B cell (primary cell): ENCODE data around the gene CACUL1. TPM values are rescaled to one million over a fixed set of nuclear protein-coding genes. Genes with fewer than 3 reads are reported as not detected.

ENCODE experiments used
- ATAC-seq: fragments of 200-7000 bp; cut with Tn5 transposase; one replicate; pipeline ENCODE4 v1.10.0; 2021; ENCODE audit warnings: low read depth, mild to moderate bottlenecking, moderate number of reproducible peaks, moderate library complexity
- CTCF ChIA-PET: fragments of 350-600 bp; sonication (Branson Sonifier 250); formaldehyde crosslinking; loops from one replicate; lab custom pipeline; 2021; ENCODE audit warnings: antibody characterized with exemption, inconsistent platforms; lab: Charles Lee
- POLR2A ChIA-PET: fragments of 350-600 bp; sonication (Branson Sonifier 250); formaldehyde crosslinking; loops from one replicate; lab custom pipeline; 2021; ENCODE audit warnings: antibody characterized with exemption; lab: Charles Lee
- DNase-seq: peaks from one replicate; pipeline ENCODE4 v3.0.0; 2013
- H2AFZ ChIP-seq: 2 replicates; pipeline ENCODE4 v1.6.1; 2012; ENCODE audit warnings: mild to moderate bottlenecking, low read depth, low read length; ENCODE audit not compliant: insufficient read depth, poor library complexity, severe bottlenecking
- H3K27ac ChIP-seq, 2 donors: 1 replicate in 1 of 2; 2 replicates in 1 of 2; pipeline ENCODE4 v1.5.1; 2012 to 2013; ENCODE audit warnings: low read length in 2 of 2, mild to moderate bottlenecking in 2 of 2, moderate library complexity in 1 of 2
- H3K27me3 ChIP-seq, 4 experiments: fragments of 200-600 bp in 1 of 4; sonication (generic) in 1 of 4; replicated peaks in 1 of 4; 1 replicate in 2 of 4; 2 replicates in 2 of 4; pipeline versions ENCODE4 v1.6.1 to v1.7.0; 2013 to 2016; ENCODE audit warnings: low read length in 3 of 4, mild to moderate bottlenecking in 2 of 4, mixed read lengths in 1 of 4, moderate library complexity in 1 of 4; ENCODE audit not compliant: insufficient read depth in 4 of 4, control insufficient read depth in 3 of 4; ENCODE audit errors: control extremely low read depth in 1 of 4
- H3K36me3 ChIP-seq, 2 experiments: replicated peaks in 1 of 2; 1 replicate in 1 of 2; 2 replicates in 1 of 2; pipeline versions ENCODE4 v1.6.1 to v1.7.1; 2013; ENCODE audit warnings: low read length in 1 of 2; ENCODE audit not compliant: insufficient read depth in 2 of 2, control insufficient read depth in 1 of 2; ENCODE audit errors: control extremely low read depth in 1 of 2, extremely low read depth in 1 of 2
- H3K4me1 ChIP-seq, 2 donors: fragments of 200-600 bp in 1 of 2; sonication (generic) in 1 of 2; 1 replicate in 1 of 2; 2 replicates in 1 of 2; pipeline versions ENCODE4 v1.5.1 to v1.6.1; 2013 to 2017; ENCODE audit warnings: low read length in 2 of 2; ENCODE audit not compliant: control insufficient read depth in 2 of 2, insufficient read depth in 2 of 2
- H3K4me2 ChIP-seq: replicated peaks from 2 replicates; pipeline ENCODE3; 2012; ENCODE audit warnings: mild to moderate bottlenecking, low read depth, low read length; ENCODE audit not compliant: poor library complexity, severe bottlenecking
- H3K4me3 ChIP-seq, 5 experiments: fragments of 200-600 bp in 1 of 5; sonication (generic) in 1 of 5; 1 replicate in 3 of 5; 2 replicates in 2 of 5; pipeline versions ENCODE4 v1.5.1 to v1.7.0; 2011 to 2016; ENCODE audit warnings: low read length in 4 of 5, mild to moderate bottlenecking in 4 of 5, low read depth in 2 of 5, control low read depth in 1 of 5, moderate library complexity in 1 of 5; ENCODE audit not compliant: insufficient read depth in 1 of 5; ENCODE audit errors: control extremely low read depth in 1 of 5, extremely low read depth in 1 of 5
- H3K79me2 ChIP-seq: fragments of 200-600 bp; sonication (generic); one replicate; pipeline ENCODE4 v1.6.0; 2016; ENCODE audit warnings: low read length; ENCODE audit not compliant: control insufficient read depth, insufficient read depth
- H3K9ac ChIP-seq: fragments of 200-600 bp; sonication (generic); 2 replicates; pipeline ENCODE4 v1.6.1; 2017; ENCODE audit warnings: mild to moderate bottlenecking, low read length, moderate library complexity
- H3K9me3 ChIP-seq, 3 donors: one replicate each; pipeline versions ENCODE4 v1.6.1 to v1.7.1; 2013; ENCODE audit warnings: low read length in 2 of 3; ENCODE audit not compliant: control insufficient read depth in 2 of 3, insufficient read depth in 1 of 3; ENCODE audit errors: control extremely low read depth in 1 of 3
- H4K20me1 ChIP-seq: 2 replicates; pipeline ENCODE4 v1.6.0; 2012; ENCODE audit warnings: mild to moderate bottlenecking, low read length; ENCODE audit not compliant: insufficient read depth, control insufficient read depth, poor library complexity, severe bottlenecking
- H3K27ac Mint-ChIP-seq: one replicate; pipeline ENCODE4 v1.8.0; 2021; ENCODE audit warnings: mixed read lengths
- H3K27me3 Mint-ChIP-seq: one replicate; pipeline ENCODE4 v1.8.0; 2021; ENCODE audit warnings: mixed read lengths
- H3K4me1 Mint-ChIP-seq: one replicate; pipeline ENCODE4 v1.8.0; 2021; ENCODE audit warnings: mixed read lengths
- H3K4me3 Mint-ChIP-seq: one replicate; pipeline ENCODE4 v1.8.0; 2021; ENCODE audit warnings: mixed read lengths
- H3K9me3 Mint-ChIP-seq: one replicate; pipeline ENCODE4 v1.8.0; 2022; ENCODE audit warnings: mixed read lengths; ENCODE audit not compliant: insufficient read depth
- CTCF ChIP-seq: fragments of 200-600 bp; IDR thresholded peaks from one replicate; pipeline ENCODE4 v1.8.0; 2022; ENCODE audit warnings: antibody characterized with exemption, mild to moderate bottlenecking
- EZH2 ChIP-seq: IDR thresholded peaks from 2 replicates; pipeline ENCODE4 v1.6.1; 2012; ENCODE audit warnings: borderline replicate concordance, low read depth, mild to moderate bottlenecking, moderate library complexity, low read length; ENCODE audit not compliant: insufficient read depth, poor library complexity, severe bottlenecking
- WGBS: methylation state at CpG from one replicate; pipeline ENCODE4 v1.1.5; 2013; ENCODE audit warnings: missing lambda C conversion rate; ENCODE audit not compliant: insufficient coverage; 5-methylcytosine and 5-hydroxymethylcytosine counted together
- intact Hi-C: fragments of 100-400 bp; cut with micrococcal nuclease; formaldehyde crosslinking; loops from one replicate; pipeline ENCODE4 v1.10.0; 2022
- polyA plus RNA-seq: library from polyadenylated mRNA; depleted of rRNA; stranded (reverse); fragments of >200 nt; gene quantifications from 2 replicates; pipeline ENCODE4 v1.2.3, GENCODE V29; 2012
- total RNA-seq, 2 donors: library from RNA; stranded (reverse); fragments of 120-200 nt in 1 of 2; gene quantifications; 1 replicate in 1 of 2; 2 replicates in 1 of 2; pipeline versions ENCODE4 v1.2.3 to v1.2.4, GENCODE V29; 2013 to 2022

The CACUL1 gene
- total and polyA plus RNA-seq, 2 donors (not counting 1 experiment from before 2014, with no cell fraction given), result 7.4 to 39.5 TPM

GRCh38 chr10:118689070-118689858 is 65.5 kb downstream of the CACUL1 start:
- POLR2A ChIA-PET, result no interaction called here
- H3K27ac ChIP-seq, result no peak overlapping the region
- CTCF ChIA-PET, result no interaction called here
- ATAC-seq (no peak), DNase-seq (no peak)
- no peaks in the 10 kb centered on the region for H3K27me3 Mint-ChIP-seq
- H3K9me3 Mint-ChIP-seq, result no peaks in the 10 kb centered on the region
- no peak overlapping the region for H3K4me3 ChIP-seq
- H3K9ac ChIP-seq, result no peak overlapping the region
- H3K4me2 ChIP-seq, result no peak overlapping the region
- intact Hi-C loops, result no loop called here
- H4K20me1 ChIP-seq, result no peaks in the 10 kb centered on the region
- no peak overlapping the region for H2AFZ ChIP-seq
- no peak for TF ChIP-seq EZH2
- TF ChIP-seq CTCF, result no peak
- 100% methylated on average over 1 of the region's 4 CpGs for WGBS
- no peaks in the 10 kb centered on the region for H3K79me2 ChIP-seq
- no peaks in the 10 kb centered on the region for H3K4me1 ChIP-seq
- H3K4me3 Mint-ChIP-seq, result no peak overlapping the region
- H3K36me3 ChIP-seq, result peaks cover 12 to 53% of the 10 kb centered on the region in 2 experiments
- no peaks in the 10 kb centered on the region for H3K9me3 ChIP-seq
- no peaks in the 10 kb centered on the region for H3K27me3 ChIP-seq
- H3K27ac Mint-ChIP-seq, result no peak overlapping the region
- H3K4me1 Mint-ChIP-seq, result no peaks in the 10 kb centered on the region

- Mint-ChIP-seq H3K4me1 (no peaks in the 10 kb centered on the region), H3K27me3 (no peaks in the 10 kb centered on the region), H3K9me3 (no peaks in the 10 kb centered on the region), H3K27ac (no peak overlapping the region), H3K4me3 (no peak overlapping the region)
- Histone ChIP-seq H3K4me3 (no peak overlapping the region), H3K9ac (no peak overlapping the region), H3K4me2 (no peak overlapping the region), H3K9me3 (no peaks in the 10 kb centered on the region), H2AFZ (no peak overlapping the region), H3K36me3 (peaks cover 12 to 61% of the 10 kb centered on the region in 2 experiments), H4K20me1 (no peaks in the 10 kb centered on the region), H3K27ac (no peak overlapping the region), H3K4me1 (no peaks in the 10 kb centered on the region), H3K27me3 (no peaks in the 10 kb centered on the region), H3K79me2 (no peaks in the 10 kb centered on the region)
- ATAC-seq (no peak), DNase-seq (no peak)
- intact Hi-C loops, result no loop called here
- no peak for TF ChIP-seq EZH2
- no peak for TF ChIP-seq CTCF
- ChIA-PET POLR2A (no interaction called here), CTCF (no interaction called here)
Observed at GRCh38 chr10:118687472-118687871, 67.3 kb downstream of the CACUL1 start.
